Progenitor cell of endocrine pancreas (in vitro differentiated cells): Measurements from ENCODE around the gene SNTG2. TPM values are rescaled to one million over a fixed set of nuclear protein-coding genes. Genes with fewer than 3 reads are reported as not detected.

Experiments
- DNase-seq: peaks from one replicate; pipeline ENCODE4 v3.0.0; 2021; ENCODE audit warnings: low spot score; ENCODE audit not compliant: unreplicated experiment
- H3K27ac Mint-ChIP-seq: 2 replicates; pipeline ENCODE4 v1.8.0; 2021; ENCODE audit warnings: mild to moderate bottlenecking, moderate library complexity, mixed read lengths
- H3K27me3 Mint-ChIP-seq: 2 replicates; pipeline ENCODE4 v1.8.0; 2021; ENCODE audit warnings: mixed read lengths
- H3K36me3 Mint-ChIP-seq: 2 replicates; pipeline ENCODE4 v1.8.0; 2022; ENCODE audit warnings: mixed read lengths; ENCODE audit not compliant: insufficient read depth
- H3K4me1 Mint-ChIP-seq: 2 replicates; pipeline ENCODE4 v1.8.0; 2021; ENCODE audit warnings: low read depth, mixed read lengths
- H3K4me3 Mint-ChIP-seq: 2 replicates; pipeline ENCODE4 v1.8.0; 2021; ENCODE audit warnings: low read depth, mild to moderate bottlenecking, moderate library complexity, mixed read lengths
- H3K9me3 Mint-ChIP-seq: 2 replicates; pipeline ENCODE4 v1.8.0; 2021; ENCODE audit warnings: low read depth, mixed read lengths
- CTCF ChIP-seq: fragments of 200-600 bp; sonication (generic); IDR thresholded peaks from one replicate; pipeline ENCODE4 v1.5.0; 2021; ENCODE audit warnings: antibody characterized with exemption, mild to moderate bottlenecking; ENCODE audit not compliant: unreplicated experiment
- total RNA-seq: library from RNA; stranded (reverse); gene quantifications from 2 replicates; pipeline ENCODE4 v1.2.1, GENCODE V29; 2021

SNTG2 gene
- total RNA-seq, 1 donor from 2014 or later = 0.50 TPM

- TF ChIP-seq CTCF = no peak
- Mint-ChIP-seq H3K36me3 (no peaks in the 10 kb centered on the region), H3K4me1 (no peaks in the 10 kb centered on the region), H3K27me3 (peaks cover 5% of the 10 kb centered on the region), H3K9me3 (no peaks in the 10 kb centered on the region), H3K4me3 (no peak overlapping the region), H3K27ac (no peak overlapping the region)
- no peak for DNase-seq
These were observed 345.1 kb downstream of the SNTG2 start for GRCh38 chr2:1295740-1296139.

- H3K9me3 Mint-ChIP-seq = no peaks in the 10 kb centered on the region
- H3K4me1 Mint-ChIP-seq = no peaks in the 10 kb centered on the region
- peaks cover 5% of the 10 kb centered on the region for H3K27me3 Mint-ChIP-seq
- no peaks in the 10 kb centered on the region for H3K36me3 Mint-ChIP-seq
- H3K4me3 Mint-ChIP-seq = no peak overlapping the region
- no peak for TF ChIP-seq CTCF
- H3K27ac Mint-ChIP-seq = no peak overlapping the region
- no peak for DNase-seq
These were observed 346.9 kb downstream of the SNTG2 start for GRCh38 chr2:1297372-1298159.

GRCh38 chr2:1299043-1299442 lies 348.4 kb downstream of the SNTG2 start:
- DNase-seq = no peak
- no peaks in the 10 kb centered on the region for H3K9me3 Mint-ChIP-seq
- no peak for TF ChIP-seq CTCF
- H3K27ac Mint-ChIP-seq = no peak overlapping the region
- H3K36me3 Mint-ChIP-seq = no peaks in the 10 kb centered on the region
- no peak overlapping the region for H3K4me3 Mint-ChIP-seq
- peaks cover 8% of the 10 kb centered on the region for H3K27me3 Mint-ChIP-seq
- no peaks in the 10 kb centered on the region for H3K4me1 Mint-ChIP-seq

GRCh38 chr2:1300284-1300683 lies 349.6 kb downstream of the SNTG2 start:
- no peak for TF ChIP-seq CTCF
- H3K27me3 Mint-ChIP-seq = peaks cover 8% of the 10 kb centered on the region
- no peaks in the 10 kb centered on the region for H3K4me1 Mint-ChIP-seq
- H3K27ac Mint-ChIP-seq = no peak overlapping the region
- no peaks in the 10 kb centered on the region for H3K9me3 Mint-ChIP-seq
- H3K4me3 Mint-ChIP-seq = no peak overlapping the region
- H3K36me3 Mint-ChIP-seq = no peaks in the 10 kb centered on the region
- no peak for DNase-seq

GRCh38 chr2:1301056-1301455 lies 350.4 kb downstream of the SNTG2 start:
- DNase-seq = no peak
- no peak for TF ChIP-seq CTCF
- H3K4me1 Mint-ChIP-seq = no peaks in the 10 kb centered on the region
- H3K4me3 Mint-ChIP-seq = no peak overlapping the region
- H3K9me3 Mint-ChIP-seq = no peaks in the 10 kb centered on the region
- peaks cover 8% of the 10 kb centered on the region for H3K27me3 Mint-ChIP-seq
- H3K36me3 Mint-ChIP-seq = no peaks in the 10 kb centered on the region
- no peak overlapping the region for H3K27ac Mint-ChIP-seq
